Measurements from ENCODE around the gene ATP5F1E. TPM values are rescaled to one million over a fixed set of nuclear protein-coding genes. Genes with fewer than 3 reads are reported as not detected.

ATP5F1E gene
- 16.4 and 23.2 TPM in 2 replicates for total RNA-seq (2014; rRNA removed)
- polyA plus RNA-seq (2012): 135 TPM

DNA sequence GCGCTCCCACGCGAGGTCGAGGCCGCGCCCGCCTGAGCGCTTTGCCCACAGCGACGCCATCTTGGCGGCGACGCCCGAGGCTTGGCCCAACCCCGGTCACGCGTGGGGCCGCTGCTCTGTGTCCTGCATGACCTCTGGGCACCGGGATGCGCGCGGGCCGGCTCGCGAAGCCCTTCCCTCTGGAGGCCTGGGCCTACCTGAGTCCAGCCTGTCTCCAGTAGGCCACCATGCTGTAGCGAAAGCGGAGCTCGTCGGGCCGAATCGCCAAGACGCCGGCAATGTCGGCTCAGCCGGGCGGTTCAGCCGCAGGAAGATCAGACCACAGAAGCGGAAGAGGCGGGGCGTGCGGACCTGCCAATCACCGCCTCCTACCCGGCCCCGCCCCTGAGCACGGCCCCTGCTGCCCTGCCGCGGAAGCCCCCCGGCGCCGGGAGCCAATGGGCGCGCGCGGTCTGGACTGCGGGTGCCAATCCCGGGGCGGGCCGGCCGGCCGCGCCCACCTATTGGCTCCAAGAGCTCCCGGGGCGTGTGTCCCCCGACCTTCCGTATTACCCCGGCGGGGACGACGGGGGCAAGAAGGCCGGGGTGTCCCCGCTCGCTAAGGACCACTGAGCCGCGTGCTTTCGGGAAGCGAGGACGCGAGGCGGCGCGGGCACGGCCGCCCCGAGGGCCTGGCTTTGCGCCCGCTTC, at the start of gene ATP5F1E:
ATP5F1E (minus strand) TSS at position 313 of the 690 bp plus-strand sequence; CDS start at position 229, 84 bp downstream.
- DNase-seq (ENCODE audit: low read depth): peak; percentile 91

GRCh38 chr20:59081036-59081435, 48.9 kb upstream of the ATP5F1E start:
- DNase-seq (ENCODE audit: low read depth): no peak

DNA sequence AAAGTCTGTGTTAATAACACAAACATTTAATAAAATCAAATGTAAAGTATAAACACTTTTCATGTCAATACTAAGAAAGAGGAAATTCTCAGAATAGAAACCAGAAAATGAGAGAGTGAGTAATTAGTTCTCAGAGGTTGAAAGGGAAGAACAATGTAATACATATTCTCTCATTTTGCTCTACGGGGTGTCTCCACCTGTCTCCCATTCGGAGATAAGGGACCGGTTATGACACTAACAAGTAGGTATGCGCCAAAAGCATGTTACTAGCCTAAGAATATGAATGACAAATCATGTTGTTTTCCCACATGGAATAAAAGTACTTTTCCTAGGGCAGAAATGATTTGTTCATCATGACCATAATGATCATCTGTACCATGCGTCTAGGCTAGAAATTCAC, 46.1 kb upstream of the ATP5F1E start:
- DNase-seq (ENCODE audit: low read depth): no peak

- no peak for DNase-seq (ENCODE audit: low read depth)
These were observed 45.6 kb upstream of the ATP5F1E start for GRCh38 chr20:59077705-59078104.

- no peak for DNase-seq (ENCODE audit: low read depth)
These were observed 43.9 kb upstream of the ATP5F1E start for GRCh38 chr20:59075934-59076508.

DNA sequence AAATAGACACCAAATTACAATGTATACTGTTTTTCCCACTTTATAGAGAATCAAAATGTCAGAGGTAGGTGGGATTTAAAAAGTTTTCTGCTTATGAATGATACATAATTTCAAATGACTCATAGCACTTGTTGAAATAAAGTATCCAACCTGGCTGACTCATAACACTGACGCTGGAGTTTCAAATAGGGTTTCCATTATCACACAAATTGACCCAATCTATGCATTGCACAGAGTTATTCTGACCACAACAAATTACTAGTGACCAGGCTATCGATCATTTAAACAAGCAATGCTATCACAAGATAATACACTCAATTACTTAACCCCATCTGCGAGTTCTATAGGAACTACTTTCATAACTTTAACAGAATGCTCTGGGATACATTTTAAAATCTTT, 42.3 kb upstream of the ATP5F1E start:
- DNase-seq (ENCODE audit: low read depth): no peak

DNA sequence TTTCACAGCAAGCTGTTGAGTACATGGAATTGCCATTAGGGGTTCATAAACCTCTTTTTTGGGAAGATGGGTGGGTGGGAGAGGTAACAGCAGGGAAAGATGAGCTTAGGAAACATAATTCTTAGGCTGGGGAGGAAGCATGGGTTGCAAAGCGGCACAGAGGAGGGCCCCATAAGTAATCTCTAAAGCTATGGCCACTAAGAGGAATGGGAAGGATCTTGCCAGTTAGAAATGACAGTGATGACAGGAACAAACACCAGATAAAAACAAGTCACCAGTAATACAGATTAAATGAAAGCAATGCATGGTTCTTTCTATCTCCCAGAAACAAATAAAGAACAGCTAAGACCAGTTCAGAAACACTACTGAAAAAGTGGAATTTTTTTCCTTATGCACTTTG, 41.4 kb upstream of the ATP5F1E start:
- DNase-seq (ENCODE audit: low read depth): no peak

DNA sequence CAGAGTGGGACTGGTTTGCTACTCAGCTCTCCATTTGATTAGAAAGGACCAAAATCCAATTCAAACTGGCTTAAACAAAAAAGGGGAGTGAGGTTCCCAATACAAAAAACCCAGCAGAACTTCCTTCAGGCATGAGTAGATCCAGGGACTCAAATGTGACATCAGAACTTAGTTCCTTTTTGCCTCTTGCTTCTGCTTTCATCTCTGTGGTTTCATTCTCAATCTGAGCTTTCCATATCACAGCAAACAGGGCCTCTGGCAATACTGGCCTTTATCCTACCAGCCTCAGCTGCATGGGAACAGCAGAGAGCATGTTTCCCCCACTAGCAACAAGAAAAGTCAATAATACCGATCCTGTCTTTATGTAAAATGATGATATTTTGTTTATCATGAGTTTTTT, 39.1 kb upstream of the ATP5F1E start:
- DNase-seq (ENCODE audit: low read depth): no peak

DNA sequence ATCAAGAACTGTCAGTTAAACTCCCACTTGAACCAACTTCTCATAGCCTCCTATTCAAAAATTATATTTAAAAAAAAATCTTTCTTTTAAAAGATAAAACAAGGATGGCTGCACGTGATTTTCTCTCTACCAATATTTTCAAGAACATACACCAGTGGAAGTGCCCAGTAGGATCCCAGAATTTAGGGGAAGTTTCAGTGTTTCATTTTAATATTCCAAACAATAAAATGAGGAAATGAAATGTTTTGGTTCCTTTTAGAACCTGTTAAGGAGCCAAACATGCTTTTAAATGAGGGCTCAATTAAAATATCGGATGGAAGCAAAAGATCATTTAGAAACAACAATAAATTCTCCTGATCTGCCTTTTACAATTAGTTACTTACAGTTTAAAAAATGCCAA, 36.9 kb upstream of the ATP5F1E start:
- DNase-seq (ENCODE audit: low read depth): no peak

- DNase-seq (ENCODE audit: low read depth): no peak
These were observed 36.4 kb upstream of the ATP5F1E start for GRCh38 chr20:59068534-59068933.

DNA sequence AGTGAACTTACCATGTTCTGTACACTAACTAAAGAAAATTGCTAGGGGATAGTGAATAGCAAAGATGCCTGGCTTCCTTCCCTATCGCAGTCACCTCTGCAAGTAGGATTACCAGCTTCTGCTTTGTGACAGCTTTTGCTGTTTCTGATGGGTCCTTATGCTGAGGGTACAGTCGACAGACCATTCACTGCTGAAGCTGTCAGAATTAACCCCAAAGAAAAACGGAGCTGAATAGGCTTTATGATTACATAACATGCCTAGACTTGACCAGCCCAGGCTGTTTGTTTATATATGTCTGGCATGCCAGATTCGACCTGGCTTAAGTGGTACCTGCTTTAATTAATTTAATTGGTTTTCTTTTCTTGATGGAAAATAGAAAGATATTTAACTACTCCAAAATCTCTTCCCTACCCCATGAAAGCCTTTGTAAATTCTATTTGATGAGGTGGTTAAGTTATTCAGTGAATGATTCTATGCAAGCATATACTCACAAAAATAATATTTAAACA, 32.1 kb upstream of the ATP5F1E start:
- no peak for DNase-seq (ENCODE audit: low read depth)

DNA sequence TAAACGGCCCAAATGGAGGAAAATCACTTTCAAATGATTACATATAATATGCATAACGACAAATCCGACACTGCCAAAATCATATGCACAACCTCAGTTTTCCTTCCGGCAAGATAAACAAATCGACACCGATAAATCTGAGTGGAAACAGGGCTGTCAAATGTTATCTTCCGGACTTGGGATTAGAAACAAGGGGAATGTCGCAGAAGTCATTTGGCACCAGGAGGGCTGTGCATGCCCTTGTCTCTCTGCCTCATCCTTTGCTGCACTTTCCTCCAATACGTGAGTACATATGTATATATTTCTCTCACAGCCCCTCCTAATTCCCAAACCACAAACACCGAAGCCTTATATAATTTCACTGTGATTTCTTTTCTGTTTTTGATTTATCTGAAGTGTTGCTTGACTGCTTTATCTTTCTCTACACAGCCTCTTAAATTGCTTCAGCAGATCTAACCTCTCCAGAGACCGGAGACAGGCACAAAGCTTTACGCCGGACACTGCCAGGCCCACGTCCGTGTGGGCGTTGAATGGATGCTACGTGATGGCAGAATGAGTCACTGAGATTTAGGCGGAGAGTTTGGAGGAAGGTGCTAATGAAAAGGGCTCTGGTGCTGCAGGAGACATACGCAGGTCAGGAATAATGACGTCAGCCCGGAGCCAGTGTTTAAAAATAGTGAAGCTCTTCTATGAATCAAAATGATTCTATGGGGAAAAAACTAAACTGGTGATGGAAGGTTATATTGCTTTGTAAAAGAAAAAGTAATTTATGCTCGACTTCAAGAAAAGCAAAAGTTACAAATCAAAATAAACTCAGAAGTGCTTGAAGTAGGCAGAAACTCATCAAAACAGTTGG, 31.5 kb upstream of the ATP5F1E start:
- peak; percentile 41 for DNase-seq (ENCODE audit: low read depth)

DNA sequence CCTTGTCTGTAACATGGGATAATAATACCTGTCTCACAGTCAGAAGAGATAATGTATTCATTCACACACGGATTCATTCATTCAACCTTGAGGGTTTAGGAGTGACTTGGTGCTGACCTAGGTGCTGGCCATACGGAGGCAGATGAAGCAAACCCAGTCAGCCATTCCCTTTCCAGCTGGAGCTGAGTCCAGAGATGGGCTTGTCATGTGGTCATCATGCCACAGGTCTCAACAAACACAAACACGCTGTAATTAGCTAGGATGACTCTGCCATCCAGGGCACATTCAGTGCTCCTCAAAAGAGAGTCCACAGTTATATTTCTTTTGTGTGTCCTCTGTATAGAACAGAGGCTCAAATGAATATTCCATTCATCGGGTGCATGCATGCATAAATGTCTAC, 29.9 kb upstream of the ATP5F1E start:
- no peak for DNase-seq (ENCODE audit: low read depth)

DNA sequence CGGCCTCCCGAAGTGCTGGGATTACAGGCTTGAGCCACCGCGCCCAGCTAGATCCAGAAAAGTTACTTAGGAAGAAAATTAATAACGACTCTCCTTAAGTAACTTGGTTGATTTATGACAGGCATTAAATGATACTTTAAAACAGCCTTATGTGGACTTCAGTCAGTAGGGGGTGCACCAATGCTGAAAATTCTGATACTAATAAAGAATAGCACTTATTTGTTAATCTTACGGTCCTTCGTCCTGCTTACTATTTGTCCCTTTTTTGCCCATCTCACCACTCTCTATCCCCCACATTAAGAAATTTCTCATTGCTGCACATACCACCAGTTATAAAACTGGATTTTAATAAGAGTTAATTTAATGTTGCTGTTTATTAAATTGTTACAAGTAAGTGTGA, 23.2 kb upstream of the ATP5F1E start:
- no peak for DNase-seq (ENCODE audit: low read depth)

- DNase-seq (ENCODE audit: low read depth): no peak
These were observed 19.6 kb upstream of the ATP5F1E start for GRCh38 chr20:59051666-59052185.

DNA sequence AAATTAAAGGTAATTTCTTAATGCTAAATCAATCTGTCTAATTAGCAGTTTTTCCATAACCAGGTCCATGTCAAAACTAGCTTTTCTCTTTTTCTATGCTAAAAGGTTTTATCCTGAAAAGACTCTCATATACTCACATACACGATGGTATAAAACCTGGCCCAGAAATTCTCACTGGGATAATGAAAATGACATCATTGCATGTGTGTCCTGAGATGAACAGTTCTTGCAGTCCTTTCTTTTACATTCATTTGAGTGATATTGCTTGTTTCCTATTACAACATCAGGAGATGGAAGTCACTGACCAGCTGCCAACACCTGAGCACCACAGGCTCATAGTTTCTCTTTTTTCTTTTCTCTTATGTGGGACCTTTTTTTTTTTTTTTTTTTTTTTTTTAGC, 18.3 kb upstream of the ATP5F1E start:
- no peak for DNase-seq (ENCODE audit: low read depth)

GRCh38 chr20:59048681-59049030, 16.5 kb upstream of the ATP5F1E start:
- DNase-seq (ENCODE audit: low read depth): no peak

DNA sequence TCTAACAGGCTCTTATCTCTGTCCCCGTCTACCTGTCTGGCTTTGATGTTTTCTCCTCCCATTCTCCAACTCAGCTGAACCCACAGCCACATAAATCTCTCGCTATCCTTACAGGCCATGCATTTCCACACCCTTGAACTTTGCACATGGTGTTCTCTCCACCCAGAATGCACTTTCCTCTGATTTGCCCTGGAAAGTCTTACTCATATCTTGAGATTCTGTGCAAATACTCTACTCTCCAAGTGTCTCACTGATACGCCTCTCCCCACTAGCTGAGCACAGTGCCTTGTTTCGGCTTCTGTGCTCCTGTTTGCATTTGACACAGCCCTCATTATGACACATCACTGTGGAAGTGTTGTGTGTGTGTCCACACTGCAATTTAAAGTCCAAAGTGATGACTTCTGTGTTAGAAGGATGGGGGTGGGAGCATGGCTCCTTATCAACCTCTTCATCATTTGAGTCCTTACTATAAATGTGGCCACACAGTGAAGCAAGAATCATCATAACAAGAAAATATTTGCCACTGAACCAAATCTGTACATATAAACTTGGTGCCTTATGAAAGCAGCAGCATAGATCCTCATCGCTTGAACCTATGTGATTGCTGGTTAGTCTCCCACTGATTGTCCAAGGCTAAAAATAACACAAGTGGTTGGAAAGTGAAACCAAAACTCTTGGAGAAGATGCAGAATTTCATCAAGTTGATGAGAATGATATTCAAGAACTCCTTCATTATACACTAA, 16.0 kb upstream of the ATP5F1E start:
- peak; percentile 35 for DNase-seq (ENCODE audit: low read depth)

DNA sequence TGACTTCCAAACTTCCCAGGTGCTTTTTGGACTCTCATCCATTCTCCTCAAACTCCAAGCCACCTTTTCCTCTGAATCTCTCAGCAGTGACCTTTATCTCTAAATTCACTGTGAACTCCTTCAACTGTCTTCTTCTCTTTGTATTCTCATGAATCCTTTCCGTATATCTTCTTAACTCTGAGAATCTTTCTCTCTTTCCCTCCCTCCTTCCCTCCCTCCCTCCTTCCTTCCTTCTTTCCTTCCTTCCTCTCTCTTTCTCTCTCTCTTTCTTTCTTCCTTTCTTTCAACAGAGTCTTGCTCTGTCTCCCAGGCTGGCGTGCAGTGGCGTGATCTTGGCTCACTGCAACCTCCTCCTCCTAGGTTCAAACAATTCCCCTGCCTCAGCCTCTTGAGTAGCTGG, 14.7 kb upstream of the ATP5F1E start:
- no peak for DNase-seq (ENCODE audit: low read depth)

- DNase-seq (ENCODE audit: low read depth): no peak
These were observed 12.7 kb upstream of the ATP5F1E start for GRCh38 chr20:59044796-59045195.

GRCh38 chr20:59044295-59044694, 12.2 kb upstream of the ATP5F1E start:
- DNase-seq (ENCODE audit: low read depth): no peak

- DNase-seq (ENCODE audit: low read depth): no peak
These were observed 11.6 kb upstream of the ATP5F1E start for GRCh38 chr20:59043698-59044097.
